K562 (cell line): ENCODE data around the gene CCL21. TPM values are rescaled to one million over a fixed set of nuclear protein-coding genes. Genes with fewer than 3 reads are reported as not detected.

Experiments used
- ATAC-seq: fragments of 200-7000 bp; cut with Tn5 transposase; 3 replicates; pipeline ENCODE4 v1.9.1; 2020; ENCODE audit warnings: moderate library complexity
- BruUV-seq: library from RNA; stranded (reverse); fragments of 400-500 nt; replicated peaks from 2 replicates; lab custom pipeline; 2021; lab: Mats Ljungman, UMichigan
- CTCF ChIA-PET: fragments of 300-600 bp; formaldehyde crosslinking; extraction: SDS; loops from one replicate; lab custom pipeline; 2021; ENCODE audit warnings: low intra/inter-chr PET ratio; lab: Yijun Ruan, JAX
- POLR2A ChIA-PET: fragments of 300-600, 350-650 bp; sonication (Branson Sonifier 250); formaldehyde crosslinking; extraction: SDS; loops from one replicate; lab custom pipeline; 2021; ENCODE audit warnings: antibody characterized with exemption, inconsistent platforms; lab: Yijun Ruan, JAX
- DNase-seq, 4 experiments: peaks; one replicate each; pipeline versions ENCODE4 v3.0.0 to v3.0.0-alpha.2; 2011 to 2018; ENCODE audit warnings: low spot score in 3 of 4, mixed read lengths in 3 of 4; ENCODE audit errors: extremely low read depth in 1 of 4
- FAIRE-seq: peaks from 2 replicates; lab custom pipeline; 2011; peaks lifted over from hg19 to GRCh38; lab: Jason Lieb, UNC
- H2AFZ ChIP-seq: 2 replicates; pipeline ENCODE4 v1.6.0; 2011; ENCODE audit warnings: low read depth, low read length, control low read depth, inconsistent platforms
- H3K27ac ChIP-seq: fragments of 200-600 bp; 3 replicates; pipeline ENCODE4 v1.8.0; 2011; ENCODE audit warnings: low read depth, mild to moderate bottlenecking, control low read depth, inconsistent platforms, low read length, moderate library complexity, mixed read lengths; ENCODE audit errors: extremely low read depth
- H3K27me3 ChIP-seq, 2 experiments: fragments of 300-600 bp in 1 of 2; 2 replicates in 1 of 2; 3 replicates in 1 of 2; pipeline versions ENCODE4 v1.6.0 to v1.8.0; 2011; ENCODE audit warnings: inconsistent platforms in 2 of 2, low read length in 2 of 2, mild to moderate bottlenecking in 1 of 2, mixed read lengths in 1 of 2, moderate library complexity in 1 of 2; ENCODE audit not compliant: control insufficient read depth in 2 of 2, insufficient read depth in 2 of 2
- H3K36me3 ChIP-seq: fragments of 300-600 bp; 3 replicates; pipeline ENCODE4 v1.8.0; 2011; ENCODE audit warnings: mild to moderate bottlenecking, low read length, inconsistent platforms; ENCODE audit not compliant: control insufficient read depth, insufficient read depth
- H3K4me1 ChIP-seq, 2 experiments: fragments of 200-600 bp in 1 of 2; replicated peaks in 1 of 2; 2 replicates in 1 of 2; 3 replicates in 1 of 2; pipeline versions ENCODE4 v1.5.1 to v1.8.0; 2011; ENCODE audit warnings: inconsistent platforms in 2 of 2, low read length in 2 of 2, mild to moderate bottlenecking in 1 of 2, mixed read lengths in 1 of 2, moderate library complexity in 1 of 2; ENCODE audit not compliant: control insufficient read depth in 2 of 2, insufficient read depth in 2 of 2
- H3K4me2 ChIP-seq: 2 replicates; pipeline ENCODE4 v1.6.1; 2011; ENCODE audit warnings: low read length, control low read depth, inconsistent platforms, mixed read lengths; ENCODE audit not compliant: insufficient read depth
- H3K4me3 ChIP-seq: fragments of 200-600 bp; sonication (generic), shearing (Covaris generic); 2 replicates; pipeline ENCODE4 v1.5.1; 2016; ENCODE audit warnings: control low read depth, inconsistent platforms
- H3K79me2 ChIP-seq: fragments of 200-600 bp; 3 replicates; pipeline ENCODE4 v1.8.0; 2011; ENCODE audit warnings: low read length, inconsistent platforms; ENCODE audit not compliant: control insufficient read depth, insufficient read depth
- H3K9ac ChIP-seq, 2 experiments: 2 replicates each; pipeline versions ENCODE4 v1.6.0 to v1.6.1; 2011; ENCODE audit warnings: low read depth in 2 of 2, low read length in 2 of 2, control low read depth in 1 of 2, inconsistent platforms in 1 of 2, mild to moderate bottlenecking in 1 of 2, mixed read lengths in 1 of 2; ENCODE audit not compliant: insufficient read depth in 1 of 2
- H3K9me1 ChIP-seq: one replicate; pipeline ENCODE4 v1.6.0; 2011; ENCODE audit warnings: inconsistent platforms, mild to moderate bottlenecking, low read length, moderate library complexity; ENCODE audit not compliant: control insufficient read depth, insufficient read depth
- H3K9me3 ChIP-seq: replicated peaks from 2 replicates; pipeline ENCODE4 v1.5.1; 2011; ENCODE audit warnings: low read depth, low read length, inconsistent platforms; ENCODE audit not compliant: control insufficient read depth, insufficient read depth
- H4K20me1 ChIP-seq: replicated peaks from 2 replicates; pipeline ENCODE4 v1.6.1; 2011; ENCODE audit warnings: low read length, inconsistent platforms, mixed read lengths; ENCODE audit not compliant: control insufficient read depth, insufficient read depth
- FOS ChIP-seq: IDR thresholded peaks from 3 replicates; pipeline ENCODE4 v1.6.1; 2011; ENCODE audit not compliant: insufficient read length; ENCODE audit errors: extremely low read depth
- FOXK2 ChIP-seq, 2 experiments: fragments of 450-650 bp; IDR thresholded peaks in 1 of 2; conservative IDR thresholded peaks in 1 of 2; 2 replicates each; pipeline ENCODE4 v1.6.1; 2016; ENCODE audit warnings: low read depth in 2 of 2, mild to moderate bottlenecking in 1 of 2
- HES1 ChIP-seq: fragments of 450-650 bp; IDR thresholded peaks from 2 replicates; pipeline ENCODE4 v1.6.1; 2016; ENCODE audit warnings: low read depth, mild to moderate bottlenecking, moderate library complexity
- MCM5 ChIP-seq: fragments of 450-650 bp; IDR thresholded peaks from 2 replicates; pipeline ENCODE4 v1.6.1; 2016; ENCODE audit warnings: low read depth
- MED1 ChIP-seq: sonication (generic); formaldehyde crosslinking; IDR thresholded peaks from 2 replicates; pipeline ENCODE4 v1.8.1; 2023; ENCODE audit warnings: missing genetic modification reagents, borderline replicate concordance
- PATZ1 ChIP-seq: fragments of 250-450 bp; sonication (Bioruptor Pico); IDR thresholded peaks from 2 replicates; pipeline ENCODE4 v1.5.0; 2020; ENCODE audit warnings: mild to moderate bottlenecking, borderline replicate concordance
- PCBP2 ChIP-seq: fragments of 200-400 bp; formaldehyde crosslinking; IDR thresholded peaks from 2 replicates; pipeline ENCODE4 v1.6.1; 2018; ENCODE audit warnings: low read length, low read depth, mild to moderate bottlenecking, moderate library complexity; ENCODE audit not compliant: poor library complexity, severe bottlenecking
- XRCC4 ChIP-seq: IDR thresholded peaks from one replicate; pipeline ENCODE4 v1.6.1; 2011; ENCODE audit not compliant: insufficient read depth, insufficient read length; ENCODE audit errors: extremely low read depth
- ZNF398 ChIP-seq: fragments of 250-450 bp; sonication (Bioruptor Pico); IDR thresholded peaks from 2 replicates; pipeline ENCODE4 v1.8.0; 2021; ENCODE audit warnings: moderate library complexity, mild to moderate bottlenecking, inconsistent platforms
- ZNF507 ChIP-seq: conservative IDR thresholded peaks from 2 replicates; pipeline ENCODE4 v1.6.1; 2017; ENCODE audit warnings: missing genetic modification characterization, missing compliant biosample characterization
- ZNF668 ChIP-seq: fragments of 250-450 bp; sonication (Bioruptor Pico); IDR thresholded peaks from 2 replicates; pipeline ENCODE4 v1.8.0; 2022; ENCODE audit warnings: mild to moderate bottlenecking, inconsistent platforms
- in situ Hi-C: fragments of 300-500 bp; cut with MboI; formaldehyde crosslinking; loops from 4 replicates; pipeline ENCODE4 v1.15.0; 2018; ENCODE audit warnings: inconsistent platforms, mixed read lengths
- intact Hi-C: fragments of 100-400 bp; cut with micrococcal nuclease; formaldehyde crosslinking; loops from 2 replicates; pipeline ENCODE4 v1.14.2; 2022
- polyA plus RNA-seq, 8 experiments: library from polyadenylated mRNA; depleted of rRNA in 4 of 8; stranded (reverse) in 5 of 8; unstranded in 3 of 8; fragments of >200 nt; fragmentation: Nextera tagmentation in 2 of 8; fragmentation: Illumina TruSeq in 1 of 8; extraction: Ambion mirVana in 2 of 8; extraction: Trizol in 1 of 8; gene quantifications; 2 replicates each; pipeline versions ENCODE4 v1.2.1 to v1.2.3, GENCODE V29; 2011 to 2014; ENCODE audit warnings: inconsistent platforms in 1 of 8, missing spikeins in 1 of 8
- total RNA-seq, 7 experiments: library from RNA; depleted of rRNA in 6 of 7; stranded (reverse); fragments of >200 nt in 6 of 7; fragmentation: Illumina TruSeq in 2 of 7; extraction: Trizol in 2 of 7; gene quantifications; 2 replicates each; pipeline versions ENCODE4 v1.2.1 to v1.2.3, GENCODE V29; 2011 to 2021; ENCODE audit warnings: low replicate concordance in 1 of 7
- TF ChIP-seq, protein P1 (sequence below): fragments of 250-450 bp; sonication (Bioruptor Pico); IDR thresholded peaks from 2 replicates; pipeline ENCODE4 v1.4.0; 2020; ENCODE audit warnings: borderline replicate concordance
- TF ChIP-seq, protein P2 (sequence below): fragments of 250-450 bp; sonication (Bioruptor Pico); IDR thresholded peaks from 2 replicates; pipeline ENCODE4 v1.4.0; 2020; ENCODE audit warnings: mild to moderate bottlenecking

The CCL21 gene
- total and polyA plus RNA-seq, 9 of the 15 experiments (the other 6 are each of a cell fraction or from before 2014, with no cell fraction given) = not detected

GRCh38 chr9:34746526-34746925 lies 36.6 kb upstream of the CCL21 start:
- POLR2A ChIA-PET = interaction anchor here (1.7 kb wide), 1 partner anchor 18 kb away, joined by 3 read pairs; a partner anchor contains a TSS
- FAIRE-seq (no peak), DNase-seq (no peak), ATAC-seq (no peak)
- intact Hi-C loops = no loop called here
- no peaks in the 10 kb centered on the region for H3K36me3 ChIP-seq
- H3K4me1 ChIP-seq = no peaks in the 10 kb centered on the region
- in situ Hi-C loops = no loop called here
- no peak overlapping the region for H3K9ac ChIP-seq
- H3K4me2 ChIP-seq = no peak overlapping the region
- H3K27ac ChIP-seq = no peak overlapping the region
- CTCF ChIA-PET = no interaction called here
- no peak overlapping the region for H2AFZ ChIP-seq
- BruUV-seq = no TSS peak
- H4K20me1 ChIP-seq = no peaks in the 10 kb centered on the region
- H3K9me3 ChIP-seq = no peaks in the 10 kb centered on the region
- no peaks in the 10 kb centered on the region for H3K79me2 ChIP-seq
- no peaks in the 10 kb centered on the region for H3K27me3 ChIP-seq
- no peaks in the 10 kb centered on the region for H3K9me1 ChIP-seq
- no peak overlapping the region for H3K4me3 ChIP-seq
- TF ChIP-seq ZNF398 (CRISPR knock-in tag) (no peak), PATZ1 (CRISPR knock-in tag) (no peak), MED1 (CRISPR knock-in tag) (no peak), ZNF668 (CRISPR knock-in tag) (no peak), XRCC4 (no peak), MCM5 (no peak), FOXK2 (conservative IDR thresholded peaks at IDR 0.05 in 1 of 2, IDR thresholded peaks at IDR 0.05 in 1 of 2; ENCODE audit: low read depth in 2 of 2) (no peak), FOS (no peak), HES1 (no peak), PCBP2 (no peak), ZNF507 (tag) (no peak)
- TF ChIP-seq, protein P1, sequence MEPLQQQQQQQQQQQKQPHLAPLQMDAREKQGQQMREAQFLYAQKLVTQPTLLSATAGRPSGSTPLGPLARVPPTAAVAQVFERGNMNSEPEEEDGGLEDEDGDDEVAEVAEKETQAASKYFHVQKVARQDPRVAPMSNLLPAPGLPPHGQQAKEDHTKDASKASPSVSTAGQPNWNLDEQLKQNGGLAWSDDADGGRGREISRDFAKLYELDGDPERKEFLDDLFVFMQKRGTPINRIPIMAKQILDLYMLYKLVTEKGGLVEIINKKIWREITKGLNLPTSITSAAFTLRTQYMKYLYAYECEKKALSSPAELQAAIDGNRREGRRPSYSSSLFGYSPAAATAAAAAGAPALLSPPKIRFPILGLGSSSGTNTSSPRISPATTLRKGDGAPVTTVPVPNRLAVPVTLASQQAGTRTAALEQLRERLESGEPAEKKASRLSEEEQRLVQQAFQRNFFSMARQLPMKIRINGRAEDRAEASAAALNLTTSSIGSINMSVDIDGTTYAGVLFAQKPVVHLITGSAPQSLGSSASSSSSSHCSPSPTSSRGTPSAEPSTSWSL (CRISPR knock-in tag) = no peak
- TF ChIP-seq, protein P2, sequence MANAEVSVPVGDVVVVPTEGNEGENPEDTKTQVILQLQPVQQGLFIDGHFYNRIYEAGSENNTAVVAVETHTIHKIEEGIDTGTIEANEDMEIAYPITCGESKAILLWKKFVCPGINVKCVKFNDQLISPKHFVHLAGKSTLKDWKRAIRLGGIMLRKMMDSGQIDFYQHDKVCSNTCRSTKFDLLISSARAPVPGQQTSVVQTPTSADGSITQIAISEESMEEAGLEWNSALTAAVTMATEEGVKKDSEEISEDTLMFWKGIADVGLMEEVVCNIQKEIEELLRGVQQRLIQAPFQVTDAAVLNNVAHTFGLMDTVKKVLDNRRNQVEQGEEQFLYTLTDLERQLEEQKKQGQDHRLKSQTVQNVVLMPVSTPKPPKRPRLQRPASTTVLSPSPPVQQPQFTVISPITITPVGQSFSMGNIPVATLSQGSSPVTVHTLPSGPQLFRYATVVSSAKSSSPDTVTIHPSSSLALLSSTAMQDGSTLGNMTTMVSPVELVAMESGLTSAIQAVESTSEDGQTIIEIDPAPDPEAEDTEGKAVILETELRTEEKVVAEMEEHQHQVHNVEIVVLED (CRISPR knock-in tag) = no peak
